HG03025 (cell line): ENCODE results near the gene SLC2A4RG.

ENCODE experiments used
- ATAC-seq: cut with Tn5 transposase; IDR thresholded peaks from one replicate; pipeline ENCODE4 v1.9.1; 2021; ENCODE audit warnings: mild to moderate bottlenecking, moderate library complexity; ENCODE audit not compliant: unreplicated experiment, low FRiP score

Gene SLC2A4RG

GRCh38 chr20:63740070-63740626 is 572 bp downstream of the SLC2A4RG start:
- no peak for ATAC-seq

GRCh38 chr20:63740627-63741353 is 1.2 kb downstream of the SLC2A4RG start:
- ATAC-seq, result no peak

- ATAC-seq, result no peak
These were observed 1.7 kb downstream of the SLC2A4RG start for GRCh38 chr20:63741354-63741675.

GRCh38 chr20:63741676-63742380 is 2.3 kb downstream of the SLC2A4RG start:
- no peak for ATAC-seq

GRCh38 chr20:63742381-63743024 is 2.9 kb downstream of the SLC2A4RG start:
- ATAC-seq, result no peak

- ATAC-seq, result no peak
These were observed 3.8 kb downstream of the SLC2A4RG start for GRCh38 chr20:63743210-63743970.

GRCh38 chr20:63744158-63744557 is 4.6 kb downstream of the SLC2A4RG start:
- no peak for ATAC-seq

- ATAC-seq, result no peak
These were observed 5.2 kb downstream of the SLC2A4RG start for GRCh38 chr20:63744574-63745423.

- no peak for ATAC-seq
These were observed 5.8 kb downstream of the SLC2A4RG start for GRCh38 chr20:63745424-63745805.

- no peak for ATAC-seq
These were observed 6.6 kb downstream of the SLC2A4RG start for GRCh38 chr20:63745961-63746731.

- ATAC-seq, result no peak
These were observed 7.3 kb downstream of the SLC2A4RG start for GRCh38 chr20:63746751-63747315.

- ATAC-seq, result no peak
These were observed 8.1 kb downstream of the SLC2A4RG start for GRCh38 chr20:63747622-63748069.

GRCh38 chr20:63748070-63748933 is 8.7 kb downstream of the SLC2A4RG start:
- no peak for ATAC-seq

- no peak for ATAC-seq
These were observed 9.3 kb downstream of the SLC2A4RG start for GRCh38 chr20:63748934-63749270.

GRCh38 chr20:63749597-63750508 is 10.3 kb downstream of the SLC2A4RG start:
- no peak for ATAC-seq

GRCh38 chr20:63750807-63751470 is 11.4 kb downstream of the SLC2A4RG start:
- ATAC-seq, result no peak
